ENCODE measurements around the gene FMO5.
"Not testable (repeated sequence)": the region's sequence is repeated elsewhere in the genome, so short reads cannot be mapped to it uniquely, and the experiment has no call there.

DNA sequence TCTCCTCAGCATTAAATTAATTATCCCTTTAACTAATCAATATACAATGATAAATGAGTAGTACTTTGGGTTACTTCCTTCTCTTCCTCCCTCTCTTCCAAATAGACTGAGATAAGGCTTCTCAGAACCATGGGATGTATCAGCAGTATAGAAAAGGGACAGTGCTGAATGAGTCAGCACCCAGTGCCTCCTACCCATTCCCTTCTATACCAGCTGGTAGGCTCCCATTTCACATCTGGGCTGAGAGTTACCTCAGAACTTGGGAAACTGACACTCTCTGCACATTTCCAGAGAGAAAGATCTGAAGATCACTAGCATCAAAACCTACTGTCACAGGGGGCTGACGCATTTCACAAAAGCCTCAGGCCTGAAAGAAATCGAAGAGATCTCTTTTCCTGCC is 68.0 kb downstream of the FMO5 start:
- TF ChIP-seq, protein P1, sequence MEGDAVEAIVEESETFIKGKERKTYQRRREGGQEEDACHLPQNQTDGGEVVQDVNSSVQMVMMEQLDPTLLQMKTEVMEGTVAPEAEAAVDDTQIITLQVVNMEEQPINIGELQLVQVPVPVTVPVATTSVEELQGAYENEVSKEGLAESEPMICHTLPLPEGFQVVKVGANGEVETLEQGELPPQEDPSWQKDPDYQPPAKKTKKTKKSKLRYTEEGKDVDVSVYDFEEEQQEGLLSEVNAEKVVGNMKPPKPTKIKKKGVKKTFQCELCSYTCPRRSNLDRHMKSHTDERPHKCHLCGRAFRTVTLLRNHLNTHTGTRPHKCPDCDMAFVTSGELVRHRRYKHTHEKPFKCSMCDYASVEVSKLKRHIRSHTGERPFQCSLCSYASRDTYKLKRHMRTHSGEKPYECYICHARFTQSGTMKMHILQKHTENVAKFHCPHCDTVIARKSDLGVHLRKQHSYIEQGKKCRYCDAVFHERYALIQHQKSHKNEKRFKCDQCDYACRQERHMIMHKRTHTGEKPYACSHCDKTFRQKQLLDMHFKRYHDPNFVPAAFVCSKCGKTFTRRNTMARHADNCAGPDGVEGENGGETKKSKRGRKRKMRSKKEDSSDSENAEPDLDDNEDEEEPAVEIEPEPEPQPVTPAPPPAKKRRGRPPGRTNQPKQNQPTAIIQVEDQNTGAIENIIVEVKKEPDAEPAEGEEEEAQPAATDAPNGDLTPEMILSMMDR (IDR thresholded peaks at IDR 0.05), result not testable (repeated sequence)
- not testable (repeated sequence) for TF ChIP-seq POLR2AphosphoS5, POLR2A, EP300 (IDR thresholded peaks at IDR 0.05)
